Esophagus muscularis mucosa (tissue), 4 donors: Measurements from ENCODE around the gene LILRA5. TPM values are rescaled to one million over a fixed set of nuclear protein-coding genes. Genes with fewer than 3 reads are reported as not detected.
"Not testable (repeated sequence)": the region's sequence is repeated elsewhere in the genome, so short reads cannot be mapped to it uniquely, and the experiment has no call there.

Experiments
- DNase-seq: peaks from one replicate; pipeline ENCODE4 v3.0.0-alpha.2; 2017; ENCODE audit errors: extremely low spot score
- H3K27ac ChIP-seq, 4 donors: fragments of 200-600 bp; sonication (generic); replicated peaks in 1 of 4; 1 replicate in 3 of 4; 2 replicates in 1 of 4; pipeline ENCODE4 v1.5.1; 2016 to 2019; ENCODE audit warnings: mild to moderate bottlenecking in 1 of 4
- H3K27me3 ChIP-seq, 4 donors: fragments of 200-600 bp; sonication (generic); one replicate each; pipeline versions ENCODE4 v1.5.1 to v1.6.0; 2016 to 2019
- H3K36me3 ChIP-seq, 4 donors: fragments of 200-600 bp; sonication (generic); one replicate each; pipeline ENCODE4 v1.5.1; 2016 to 2019
- H3K4me1 ChIP-seq, 4 donors: fragments of 200-600 bp; sonication (generic); one replicate each; pipeline ENCODE4 v1.5.1; 2016 to 2019
- H3K4me3 ChIP-seq, 4 donors: fragments of 200-600 bp; sonication (generic); 1 replicate in 2 of 4; 2 replicates in 2 of 4; pipeline ENCODE4 v1.5.1; 2016 to 2019; ENCODE audit warnings: mild to moderate bottlenecking in 4 of 4, moderate library complexity in 1 of 4
- H3K9me3 ChIP-seq, 4 donors: fragments of 200-600 bp; sonication (generic); 1 replicate in 3 of 4; 2 replicates in 1 of 4; pipeline ENCODE4 v1.5.1; 2016 to 2019
- CTCF ChIP-seq, 3 experiments: fragments of 200-600 bp in 2 of 3; fragments of 450-650 bp in 1 of 3; sonication (generic) in 2 of 3; IDR thresholded peaks; one replicate each; pipeline ENCODE4 v1.5.1; 2017 to 2019; ENCODE audit warnings: antibody characterized with exemption in 3 of 3, mild to moderate bottlenecking in 2 of 3, moderate library complexity in 1 of 3
- EP300 ChIP-seq: sonication (generic); formaldehyde crosslinking; IDR thresholded peaks from one replicate; pipeline ENCODE4 v1.6.1; 2017; ENCODE audit warnings: antibody characterized with exemption
- POLR2A ChIP-seq: fragments of 450-650 bp; IDR thresholded peaks from one replicate; pipeline ENCODE4 v1.6.1; 2017; ENCODE audit warnings: antibody characterized with exemption, moderate library complexity, mild to moderate bottlenecking, low read depth
- POLR2AphosphoS5 ChIP-seq, 2 donors: sonication (generic); formaldehyde crosslinking; IDR thresholded peaks; one replicate each; pipeline ENCODE4 v1.6.1; 2017; ENCODE audit warnings: antibody characterized with exemption in 2 of 2
- WGBS: methylation state at CpG from one replicate; pipeline ENCODE4 v1.1.5; 2018; 5-methylcytosine and 5-hydroxymethylcytosine counted together
- intact Hi-C: fragments of 100-400 bp; cut with DNase I; formaldehyde crosslinking; loops from one replicate; pipeline ENCODE4 v1.15.1; 2023
- total RNA-seq, 4 donors: library from RNA; depleted of rRNA; stranded (reverse); fragments of >200 nt; gene quantifications; one replicate each; pipeline versions ENCODE4 v1.1.0 to v1.2.1, GENCODE V29; 2016

Gene LILRA5
- total RNA-seq, 4 donors from 2014 or later, result 1.5 to 12.1 (median 2.7) TPM

GRCh38 chr19:54294539-54294938 is 18.4 kb downstream of the LILRA5 start:
- no peak for DNase-seq

GRCh38 chr19:54289160-54289559 is 23.8 kb downstream of the LILRA5 start:
- DNase-seq, H3K4me1 ChIP-seq, H3K36me3 ChIP-seq, H3K27ac ChIP-seq, intact Hi-C loops, H3K9me3 ChIP-seq, H3K4me3 ChIP-seq: not testable (repeated sequence)
- WGBS, result 48% methylated on average over 6 of the region's 8 CpGs
- peaks cover 0 to 31% (median 0%) of the 10 kb centered on the region in 4 donors for H3K27me3 ChIP-seq

More at GRCh38 chr19:54294539-54294938, 18.4 kb downstream of the LILRA5 start:
- TF ChIP-seq EP300 (no peak), CTCF (IDR thresholded peaks at IDR 0.05) (no peak)
- Histone ChIP-seq H3K9me3 (peaks cover 0 to 13% (median 2%) of the 10 kb centered on the region in 4 donors), H3K36me3 (no peaks in the 10 kb centered on the region), H3K4me1 (no peaks in the 10 kb centered on the region), H3K27me3 (peaks cover 0 to 51% (median 0%) of the 10 kb centered on the region in 4 donors), H3K4me3 (no peak overlapping the region), H3K27ac (no peak overlapping the region)
- WGBS, result 77% methylated on average over 6 of the region's 6 CpGs
- intact Hi-C loops, result no loop called here

GRCh38 chr19:54287456-54287855 is 25.5 kb downstream of the LILRA5 start:
- Histone ChIP-seq H3K4me3 (no peak overlapping the region), H3K27ac (no peak overlapping the region), H3K27me3 (peaks cover 0 to 38% (median 0%) of the 10 kb centered on the region in 4 donors), H3K9me3 (no peaks in the 10 kb centered on the region), H3K36me3 (no peaks in the 10 kb centered on the region), H3K4me1 (peaks cover 0 to 4% (median 0%) of the 10 kb centered on the region in 4 donors)
- TF ChIP-seq CTCF (IDR thresholded peaks at IDR 0.05), result no peak
- no peak for TF ChIP-seq EP300
- TF ChIP-seq POLR2A, result no peak
- TF ChIP-seq POLR2AphosphoS5 (IDR thresholded peaks at IDR 0.05), result no peak
- intact Hi-C loops, result no loop called here
- 60% methylated on average over 4 of the region's 4 CpGs for WGBS
- DNase-seq, result no peak

- H3K9me3 ChIP-seq, DNase-seq, H3K36me3 ChIP-seq, H3K4me1 ChIP-seq, intact Hi-C loops, H3K4me3 ChIP-seq, H3K27ac ChIP-seq: not testable (repeated sequence)
- 75% methylated on average over 2 of the region's 10 CpGs for WGBS
- H3K27me3 ChIP-seq, result peaks cover 0 to 49% (median 0%) of the 10 kb centered on the region in 4 donors
These were observed 26.7 kb downstream of the LILRA5 start for GRCh38 chr19:54286283-54286682.

- DNase-seq, H3K9me3 ChIP-seq, H3K36me3 ChIP-seq, H3K27ac ChIP-seq, intact Hi-C loops, H3K4me3 ChIP-seq, H3K4me1 ChIP-seq: not testable (repeated sequence)
- H3K27me3 ChIP-seq, result peaks cover 0 to 52% (median 0%) of the 10 kb centered on the region in 4 donors
- WGBS, result 71% methylated on average over 7 of the region's 12 CpGs
These were observed 27.4 kb downstream of the LILRA5 start for GRCh38 chr19:54285427-54286056.

- WGBS, result 34% methylated on average over 9 of the region's 9 CpGs
- Histone ChIP-seq H3K9me3 (no peaks in the 10 kb centered on the region), H3K27me3 (peaks cover 0 to 69% (median 0%) of the 10 kb centered on the region in 4 donors), H3K4me3 (no peak overlapping the region), H3K36me3 (no peaks in the 10 kb centered on the region), H3K4me1 (peaks cover 0 to 4% (median 0%) of the 10 kb centered on the region in 4 donors), H3K27ac (no peak overlapping the region)
- intact Hi-C loops, result no loop called here
- no peak for DNase-seq
- no peak for TF ChIP-seq POLR2AphosphoS5 (IDR thresholded peaks at IDR 0.05)
- no peak for TF ChIP-seq EP300
- no peak for TF ChIP-seq POLR2A
- no peak for TF ChIP-seq CTCF (IDR thresholded peaks at IDR 0.05)
These were observed 30.1 kb downstream of the LILRA5 start for GRCh38 chr19:54282686-54283470.

- H3K9me3 ChIP-seq, H3K4me1 ChIP-seq, H3K27ac ChIP-seq, DNase-seq, H3K36me3 ChIP-seq, H3K4me3 ChIP-seq: not testable (repeated sequence)
- 85% methylated on average over 5 of the region's 5 CpGs for WGBS
- peaks cover 0 to 79% (median 0%) of the 10 kb centered on the region in 4 donors for H3K27me3 ChIP-seq
- intact Hi-C loops, result loop anchor here (2.0 kb wide), 1 partner anchor 305 kb away; no protein-coding TSS in a partner anchor
These were observed 31.3 kb downstream of the LILRA5 start for GRCh38 chr19:54281729-54282075.
